CD1c-positive myeloid dendritic cell (primary cell): ENCODE results near the gene VPS18.

Experiments used
- DNase-seq: peaks from one replicate; pipeline ENCODE4 v3.0.0-alpha.2; 2016; ENCODE audit errors: extremely low spot score

Gene VPS18

DNA sequence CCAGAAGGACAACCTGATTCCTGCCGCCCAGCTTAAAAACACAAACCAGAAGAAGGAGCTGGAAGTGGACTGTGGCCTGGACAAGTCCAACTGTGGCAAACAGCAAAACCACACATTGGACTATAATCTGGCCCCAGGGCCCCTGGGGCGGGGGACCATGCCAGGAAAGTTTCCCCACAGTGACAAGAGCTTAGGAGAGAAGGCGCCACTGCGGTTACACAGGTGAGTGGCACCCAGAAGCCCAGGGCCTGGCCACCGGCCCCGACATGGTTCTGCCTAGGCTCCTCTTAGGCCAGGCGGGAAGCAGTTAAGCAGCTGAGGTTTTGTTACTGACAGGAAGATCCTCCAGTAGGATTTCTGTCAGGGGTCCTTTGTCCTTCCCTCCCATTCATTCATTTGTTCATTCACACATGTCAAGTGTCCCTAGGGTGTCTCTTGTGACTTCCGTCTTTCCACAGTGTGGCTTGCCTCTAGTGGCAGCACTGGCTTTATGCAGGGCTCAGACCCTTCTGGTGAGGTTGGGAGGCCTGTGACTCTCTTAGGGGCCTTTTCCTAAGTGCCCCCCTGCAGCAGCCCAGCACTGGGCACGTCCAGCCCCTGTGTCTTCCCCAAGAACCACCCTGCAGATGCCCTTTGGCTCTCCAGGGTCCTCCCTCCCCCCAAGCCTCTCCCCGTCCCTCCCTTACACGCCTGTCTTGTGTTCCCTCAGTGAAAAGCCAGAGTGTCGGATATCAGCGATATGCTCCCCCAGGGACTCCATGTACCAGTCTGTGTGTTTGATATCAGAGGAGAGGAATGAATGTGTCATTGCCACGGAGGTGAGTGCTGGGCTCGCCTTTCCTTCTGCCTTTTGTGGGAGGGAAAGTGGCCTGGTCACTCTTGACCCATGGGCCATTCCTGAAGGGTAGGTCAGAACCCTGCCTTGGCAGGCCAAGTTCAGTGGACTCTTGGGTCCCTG is 42.7 kb downstream of the VPS18 start:
- DNase-seq: no peak

DNA sequence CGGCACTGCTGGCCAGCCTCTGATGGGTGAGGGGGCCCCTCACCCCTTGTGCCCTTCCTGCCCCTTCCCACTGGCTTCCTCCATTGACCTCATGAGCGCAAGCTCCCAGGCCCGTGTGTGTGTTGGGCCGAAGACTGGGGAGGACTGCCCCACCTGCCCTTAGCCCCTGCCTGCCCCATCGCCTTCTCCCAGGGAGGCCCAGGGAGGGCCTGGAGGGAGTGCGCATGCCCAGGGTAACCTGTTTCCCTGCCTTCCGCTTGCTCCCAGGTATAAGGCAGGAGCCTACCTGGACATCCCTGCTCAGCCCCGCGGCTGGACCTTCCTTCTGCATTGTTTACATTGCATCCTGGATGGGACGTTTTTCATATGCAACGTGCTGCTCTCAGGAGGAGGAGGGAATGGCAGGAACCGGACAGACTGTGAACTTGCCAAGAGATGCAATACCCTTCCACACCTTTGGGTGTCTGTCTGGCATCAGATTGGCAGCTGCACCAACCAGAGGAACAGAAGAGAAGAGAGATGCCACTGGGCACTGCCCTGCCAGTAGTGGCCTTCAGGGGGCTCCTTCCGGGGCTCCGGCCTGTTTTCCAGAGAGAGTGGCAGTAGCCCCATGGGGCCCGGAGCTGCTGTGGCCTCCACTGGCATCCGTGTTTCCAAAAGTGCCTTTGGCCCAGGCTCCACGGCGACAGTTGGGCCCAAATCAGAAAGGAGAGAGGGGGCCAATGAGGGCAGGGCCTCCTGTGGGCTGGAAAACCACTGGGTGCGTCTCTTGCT is 43.7 kb downstream of the VPS18 start:
- DNase-seq: no peak

DNA sequence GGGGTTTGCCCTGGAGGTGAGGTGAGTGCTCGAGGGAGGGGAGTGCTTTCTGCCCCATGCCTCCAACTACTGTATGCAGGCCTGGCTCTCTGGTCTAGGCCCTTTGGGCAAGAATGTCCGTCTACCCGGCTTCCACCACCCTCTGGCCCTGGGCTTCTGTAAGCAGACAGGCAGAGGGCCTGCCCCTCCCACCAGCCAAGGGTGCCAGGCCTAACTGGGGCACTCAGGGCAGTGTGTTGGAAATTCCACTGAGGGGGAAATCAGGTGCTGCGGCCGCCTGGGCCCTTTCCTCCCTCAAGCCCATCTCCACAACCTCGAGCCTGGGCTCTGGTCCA is 44.3 kb downstream of the VPS18 start:
- DNase-seq: no peak

DNA sequence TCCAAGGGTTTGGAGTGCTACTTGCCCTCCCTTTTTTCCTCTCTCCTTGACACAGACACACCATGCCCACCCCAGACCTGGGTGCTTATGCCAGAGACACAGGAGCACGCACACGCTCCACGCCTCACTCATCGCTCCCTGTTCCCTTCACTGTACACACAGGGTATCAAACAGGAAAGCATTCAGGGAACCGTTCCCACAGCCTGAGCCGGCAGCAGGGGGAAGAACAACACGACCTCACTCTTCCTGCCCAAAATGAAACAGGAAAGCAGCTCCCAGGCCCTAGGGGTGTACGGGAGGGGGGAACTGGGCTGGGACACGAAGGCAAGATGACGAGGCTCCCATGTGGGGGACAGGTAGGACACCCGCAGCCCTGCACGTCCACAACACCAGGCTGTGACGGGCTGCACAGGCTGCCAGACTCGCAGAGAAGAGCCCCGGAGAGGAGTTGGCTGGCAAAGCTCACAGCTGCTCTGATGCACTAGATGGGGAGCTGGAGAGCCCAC is 46.1 kb downstream of the VPS18 start:
- peak; percentile 28 for DNase-seq

DNA sequence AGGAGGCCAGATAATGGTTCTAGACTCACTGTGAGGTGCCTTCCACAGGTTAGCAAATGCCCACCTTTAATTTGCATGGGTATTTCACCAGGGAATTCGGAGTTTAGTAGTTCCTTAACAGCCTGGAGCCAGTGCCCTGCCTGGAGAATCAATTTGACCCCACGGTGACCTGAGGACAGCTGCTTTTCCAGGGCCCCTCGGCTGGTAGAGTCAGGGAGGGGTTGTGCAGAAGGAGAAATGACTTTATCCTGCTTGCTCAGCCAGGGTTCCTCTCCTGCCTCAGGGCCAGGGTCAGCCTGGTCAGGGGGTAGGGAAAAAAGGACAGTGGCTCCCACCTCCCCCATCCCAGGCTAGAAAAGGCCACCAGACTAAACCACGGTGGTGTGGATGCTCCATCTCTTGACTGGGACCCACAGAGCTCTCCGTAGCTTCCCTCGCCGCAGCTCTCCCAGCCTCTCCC is 46.8 kb downstream of the VPS18 start:
- DNase-seq: no peak

DNA sequence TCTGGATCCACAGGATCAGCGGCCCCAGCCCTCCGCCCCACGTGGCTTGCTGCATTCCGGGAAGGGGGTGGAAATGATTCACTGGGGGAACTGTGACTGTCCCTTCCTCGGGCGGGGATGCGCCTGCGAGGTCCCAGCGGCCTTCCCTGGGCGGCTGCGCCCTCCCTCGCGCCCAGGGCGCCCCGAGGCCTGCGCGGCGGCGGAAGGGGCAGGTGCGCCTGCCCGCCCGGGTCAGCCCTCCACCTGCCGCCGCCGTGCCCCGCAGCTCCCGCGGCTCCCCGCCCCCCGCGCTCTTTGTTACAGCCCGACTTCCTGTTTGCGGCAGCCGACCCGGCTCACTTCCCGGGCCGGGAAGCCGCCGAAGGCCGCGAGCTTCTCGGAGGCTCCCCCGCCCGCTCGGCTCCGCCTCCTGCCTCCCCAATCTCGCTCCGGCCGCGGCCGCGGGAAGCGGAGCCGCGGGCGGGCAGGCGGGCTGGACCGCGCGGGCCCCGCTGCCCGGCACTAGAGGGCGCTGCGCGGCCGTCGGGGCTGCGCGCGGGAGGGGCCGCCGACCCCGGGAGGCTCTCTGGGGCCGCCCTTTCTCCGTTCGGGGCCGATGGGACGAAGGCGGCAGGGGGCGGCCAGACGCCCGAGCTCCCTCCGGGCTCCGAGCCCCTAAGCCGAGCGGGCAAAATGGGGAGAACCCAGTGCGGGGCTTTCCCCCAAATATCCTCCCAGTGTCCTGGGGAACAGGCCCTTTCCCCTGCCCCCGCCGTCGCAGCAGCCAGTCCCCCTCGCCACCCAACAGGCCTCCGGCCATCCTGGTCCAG is 47.5 kb downstream of the VPS18 start:
- DNase-seq: peak; percentile 93

DNA sequence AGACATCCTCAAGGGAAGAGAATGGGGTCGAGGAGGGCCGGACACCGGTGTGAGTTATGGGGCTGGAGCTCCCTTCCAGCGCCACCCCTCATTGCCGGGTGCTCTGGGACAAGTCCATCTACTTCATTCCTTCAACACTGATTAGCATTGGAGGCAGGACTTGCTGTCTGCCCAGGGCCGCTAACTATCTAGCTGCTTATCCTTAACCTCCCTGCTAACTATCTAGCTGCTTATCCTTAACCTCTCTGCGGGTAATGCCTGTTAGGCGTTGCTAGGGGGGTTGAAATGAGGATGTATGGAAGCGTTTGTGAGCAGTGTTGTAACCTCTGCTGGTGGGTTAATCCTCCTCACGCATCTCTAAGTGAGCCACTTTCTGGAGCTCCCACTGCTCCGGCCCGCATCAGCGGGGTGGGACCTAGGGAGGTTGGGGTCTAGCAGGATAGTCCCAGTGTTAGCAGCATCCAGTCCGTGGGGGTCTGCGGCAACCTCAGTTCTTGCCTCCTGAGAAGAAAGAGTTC is 48.1 kb downstream of the VPS18 start:
- DNase-seq: peak; percentile 68

GRCh38 chr15:40942878-40943277 is 48.6 kb downstream of the VPS18 start:
- no peak for DNase-seq

- DNase-seq: no peak
Measured at GRCh38 chr15:40943764-40944365, 49.6 kb downstream of the VPS18 start.

- no peak for DNase-seq
Measured at GRCh38 chr15:40944510-40945296, 50.5 kb downstream of the VPS18 start.

GRCh38 chr15:40948706-40949473 is 54.6 kb downstream of the VPS18 start:
- no peak for DNase-seq

GRCh38 chr15:40949756-40950207 is 55.5 kb downstream of the VPS18 start:
- no peak for DNase-seq

DNA sequence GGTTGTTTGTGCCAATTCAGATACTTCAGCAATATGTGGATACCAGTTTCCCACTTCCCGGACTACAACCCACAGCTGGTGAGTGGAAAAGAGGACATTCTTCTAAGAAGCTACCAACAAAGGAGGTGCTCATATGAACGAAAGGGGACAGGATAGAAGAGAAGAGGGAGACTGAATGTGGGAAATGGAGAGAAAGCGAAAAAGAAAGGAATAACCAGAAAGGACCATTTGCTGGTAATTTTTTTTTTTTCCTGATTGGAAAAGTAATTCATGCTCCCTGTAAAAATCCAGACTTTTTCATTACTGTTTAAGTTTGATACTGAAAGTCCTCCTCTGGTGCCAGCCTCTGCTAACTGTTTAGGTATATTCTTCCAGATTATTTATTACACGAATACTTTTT is 57.5 kb downstream of the VPS18 start:
- no peak for DNase-seq

DNA sequence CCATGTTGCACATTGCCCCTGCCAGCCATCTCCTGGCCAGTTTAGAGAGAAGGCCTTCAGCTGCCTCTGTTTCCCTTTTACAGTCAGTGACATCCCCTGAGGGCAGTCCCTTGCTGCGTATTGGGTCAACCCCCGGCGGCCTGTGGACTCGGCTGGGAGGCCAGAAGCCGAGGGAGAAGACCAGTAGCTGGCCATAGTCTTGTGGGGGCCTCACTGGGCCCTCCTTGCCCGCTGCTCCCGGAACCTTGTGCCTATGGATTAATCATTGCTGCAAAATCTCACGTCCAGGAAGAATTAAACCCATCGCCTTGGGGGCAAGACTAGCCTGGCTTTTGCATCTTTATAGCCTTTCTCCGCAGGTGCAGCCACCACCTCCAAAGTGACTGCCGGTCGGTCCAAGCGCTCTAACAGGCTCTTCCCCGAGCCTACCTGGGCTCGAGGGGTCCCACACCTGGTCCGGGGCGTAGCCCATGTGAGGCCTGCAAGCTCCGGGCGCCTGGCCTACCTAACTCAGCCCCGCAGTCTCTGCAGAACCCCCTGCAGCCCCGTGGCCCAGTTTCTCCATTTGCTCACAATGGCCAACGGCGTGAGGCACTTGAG is 58.2 kb downstream of the VPS18 start:
- DNase-seq: no peak

- peak; percentile 96 for DNase-seq
Measured at GRCh38 chr15:40952901-40953712, 58.9 kb downstream of the VPS18 start, which contains the start of gene CHAC1. CHAC1 (plus strand) TSS chr15:40953471; CDS start chr15:40953584, 113 bp downstream.
